ENCODE measurements around the gene DOK5.

DOK5 gene

DNA sequence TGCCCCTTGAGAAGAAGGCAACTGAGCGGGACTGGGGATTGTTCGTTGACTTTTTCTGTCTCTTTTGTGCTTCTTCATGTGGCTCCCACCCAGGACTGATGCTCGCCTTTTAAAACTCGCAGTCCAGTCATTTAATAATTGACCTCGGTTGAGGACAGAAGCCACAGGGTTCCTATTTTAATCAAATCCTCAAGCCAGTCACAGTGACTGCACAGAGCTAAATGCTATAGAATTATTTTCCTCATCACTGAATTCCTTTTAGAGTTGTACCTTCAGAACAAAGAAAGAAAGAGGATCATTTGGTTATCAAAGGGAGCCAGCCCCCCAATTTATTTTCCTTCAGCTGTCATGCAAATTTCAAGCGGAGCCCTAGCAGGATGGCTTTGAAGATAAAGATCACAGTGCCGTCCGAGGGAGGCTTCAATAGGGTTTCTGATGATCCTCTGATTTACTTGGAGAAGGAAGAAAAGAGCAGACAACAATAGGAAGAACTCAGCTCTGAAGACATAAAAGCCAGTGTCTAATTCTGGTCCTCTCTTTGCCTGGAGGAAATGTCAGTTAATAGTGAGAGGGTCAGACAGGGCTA lies 186.6 kb downstream of the DOK5 start:
- no peak overlapping the region for H3K4me3 ChIP-seq (ENCODE audit: extremely low read depth, insufficient read depth, low read length, poor library complexity, severe bottlenecking)
- 26% methylated on average over 6 to 7 of the region's 8 CpGs for WGBS, 2 experiments (ENCODE audit: insufficient coverage in 2 of 2)
- peaks cover 5% of the 10 kb centered on the region for H3K4me1 ChIP-seq (ENCODE audit: control insufficient read depth, insufficient read depth, low read length, poor library complexity, severe bottlenecking)
- H3K27ac ChIP-seq (ENCODE audit: low read depth, low read length, severe bottlenecking) = no peak overlapping the region
- no peaks in the 10 kb centered on the region for H3K36me3 ChIP-seq (ENCODE audit: control insufficient read depth, insufficient read depth, low read length)
- no peaks in the 10 kb centered on the region for H3K9me3 ChIP-seq (ENCODE audit: control insufficient read depth, low read length)

DNA sequence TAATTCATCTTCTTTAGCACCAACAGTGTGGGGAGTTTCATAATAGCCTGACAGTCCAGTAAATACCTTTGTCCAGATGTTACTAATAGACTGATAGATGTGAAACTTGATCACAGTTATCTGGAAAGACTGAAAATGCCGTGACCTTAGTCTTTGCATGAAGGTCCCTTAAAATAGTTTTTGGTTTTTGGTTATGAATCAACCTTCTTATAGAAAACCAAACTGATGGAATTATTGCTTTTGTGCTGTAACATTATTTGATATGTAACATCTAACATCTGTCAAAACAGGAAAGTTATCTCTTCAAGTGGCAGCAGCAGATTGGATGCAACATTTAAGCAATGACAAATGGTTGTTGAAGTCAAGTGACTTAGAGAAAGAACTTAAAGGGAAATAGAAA lies 190.4 kb downstream of the DOK5 start:
- H3K27ac ChIP-seq (ENCODE audit: low read depth, low read length, severe bottlenecking) = no peak overlapping the region
- H3K9me3 ChIP-seq (ENCODE audit: control insufficient read depth, low read length) = no peaks in the 10 kb centered on the region
- H3K4me1 ChIP-seq (ENCODE audit: control insufficient read depth, insufficient read depth, low read length, poor library complexity, severe bottlenecking) = peaks cover 5% of the 10 kb centered on the region
- H3K4me3 ChIP-seq (ENCODE audit: extremely low read depth, insufficient read depth, low read length, poor library complexity, severe bottlenecking) = no peak overlapping the region
- 100% methylated on average over 1 of the region's 1 CpG; no CpG with 5 or more reads in 1 of the 2 experiments for WGBS, 2 experiments (ENCODE audit: insufficient coverage in 2 of 2)
- no peaks in the 10 kb centered on the region for H3K36me3 ChIP-seq (ENCODE audit: control insufficient read depth, insufficient read depth, low read length)

DNA sequence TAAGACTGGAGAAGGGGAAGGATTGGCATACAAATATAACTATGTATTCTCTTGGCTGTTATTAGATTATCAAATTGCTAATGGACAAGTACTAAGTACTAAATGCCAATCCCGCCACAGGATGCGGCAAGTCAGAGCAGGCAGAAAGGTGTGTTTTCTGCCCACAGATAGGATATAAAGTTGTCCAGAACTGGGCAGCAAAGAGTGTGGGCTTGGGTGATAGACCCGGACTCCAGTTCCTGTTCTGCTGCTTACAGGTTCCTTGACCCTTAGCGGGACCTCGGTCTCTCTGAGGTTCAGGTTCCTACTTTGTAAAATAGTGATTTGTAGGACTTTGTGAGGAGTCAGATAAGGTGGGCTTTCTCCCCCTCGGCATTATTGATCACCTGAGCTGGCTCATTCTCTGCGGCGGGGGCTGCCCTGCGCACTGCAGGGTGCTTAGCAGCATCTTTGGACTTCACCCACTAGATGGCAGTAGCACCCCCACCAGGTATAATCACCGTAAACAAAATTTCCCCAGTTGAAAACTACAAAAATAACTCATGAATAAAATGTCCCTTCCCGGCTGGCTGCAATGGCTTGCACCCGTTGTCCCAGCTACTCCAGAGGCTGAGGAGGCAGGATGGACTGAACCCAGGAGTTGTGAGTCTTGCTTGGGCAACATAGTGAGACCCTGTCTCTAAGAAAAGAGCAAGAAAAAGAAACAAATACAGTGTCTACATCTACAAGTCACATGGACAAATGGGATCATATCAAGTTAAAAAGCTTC lies 193.1 kb downstream of the DOK5 start:
- H3K4me3 ChIP-seq (ENCODE audit: extremely low read depth, insufficient read depth, low read length, poor library complexity, severe bottlenecking) = no peak overlapping the region
- WGBS, 2 experiments (ENCODE audit: insufficient coverage in 2 of 2) = 55 to 69% methylated on average over 7 to 8 of the region's 12 CpGs

DNA sequence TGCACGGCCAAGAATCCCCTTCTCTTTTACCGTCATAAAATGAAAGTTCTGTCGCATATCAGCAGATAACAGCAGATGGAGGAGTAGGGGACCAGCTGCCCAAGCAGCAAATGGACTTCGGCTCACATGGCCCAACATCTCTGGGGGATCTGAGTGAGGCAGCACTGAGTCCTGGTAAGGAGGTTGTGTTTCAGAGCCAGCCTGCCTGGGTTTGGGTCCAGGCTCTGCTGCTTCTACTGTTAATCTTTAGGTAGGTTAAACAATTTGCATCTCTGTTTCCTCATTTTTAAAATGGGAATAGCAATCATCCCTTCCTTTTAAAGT lies 193.6 kb downstream of the DOK5 start:
- H3K27ac ChIP-seq (ENCODE audit: low read depth, low read length, severe bottlenecking) = no peak overlapping the region
- 89 to 95% methylated on average over 1 to 2 of the region's 4 CpGs for WGBS, 2 experiments (ENCODE audit: insufficient coverage in 2 of 2)
- no peak overlapping the region for H3K4me3 ChIP-seq (ENCODE audit: extremely low read depth, insufficient read depth, low read length, poor library complexity, severe bottlenecking)
- no peaks in the 10 kb centered on the region for H3K4me1 ChIP-seq (ENCODE audit: control insufficient read depth, insufficient read depth, low read length, poor library complexity, severe bottlenecking)
- no peaks in the 10 kb centered on the region for H3K9me3 ChIP-seq (ENCODE audit: control insufficient read depth, low read length)
- no peaks in the 10 kb centered on the region for H3K36me3 ChIP-seq (ENCODE audit: control insufficient read depth, insufficient read depth, low read length)

More for the DNA sequence above, 193.1 kb downstream of the DOK5 start:
- no peaks in the 10 kb centered on the region for H3K9me3 ChIP-seq (ENCODE audit: control insufficient read depth, low read length)
- no peaks in the 10 kb centered on the region for H3K4me1 ChIP-seq (ENCODE audit: control insufficient read depth, insufficient read depth, low read length, poor library complexity, severe bottlenecking)
- H3K27ac ChIP-seq (ENCODE audit: low read depth, low read length, severe bottlenecking) = no peak overlapping the region
- H3K36me3 ChIP-seq (ENCODE audit: control insufficient read depth, insufficient read depth, low read length) = no peaks in the 10 kb centered on the region

DNA sequence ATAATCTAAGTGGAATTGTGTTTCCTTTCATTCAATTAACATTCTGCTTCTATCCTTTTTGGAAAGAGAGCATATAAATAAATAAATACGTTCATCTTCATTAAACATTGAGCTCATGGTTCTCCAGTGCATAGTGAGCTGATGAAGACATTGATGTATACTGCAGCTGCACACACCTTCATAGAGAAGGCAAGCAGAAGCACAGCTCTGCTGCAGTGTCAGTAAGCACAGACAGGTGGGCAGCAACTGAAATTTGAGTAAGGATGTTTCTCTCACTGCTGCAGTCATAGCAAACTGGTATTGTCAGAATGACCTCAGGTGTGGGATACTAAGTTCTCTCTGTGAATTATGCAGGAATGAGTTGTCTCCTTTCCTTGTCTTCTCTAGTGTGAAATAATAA lies 202.9 kb downstream of the DOK5 start:
- Histone ChIP-seq H3K27ac (ENCODE audit: low read depth, low read length, severe bottlenecking) (no peak overlapping the region), H3K4me3 (ENCODE audit: extremely low read depth, insufficient read depth, low read length, poor library complexity, severe bottlenecking) (no peak overlapping the region), H3K36me3 (ENCODE audit: control insufficient read depth, insufficient read depth, low read length) (no peaks in the 10 kb centered on the region), H3K4me1 (ENCODE audit: control insufficient read depth, insufficient read depth, low read length, poor library complexity, severe bottlenecking) (no peaks in the 10 kb centered on the region), H3K9me3 (ENCODE audit: control insufficient read depth, low read length) (no peaks in the 10 kb centered on the region)
- no CpG with 5 or more reads among the region's 1 CpG for WGBS, 2 experiments (ENCODE audit: insufficient coverage in 2 of 2)

DNA sequence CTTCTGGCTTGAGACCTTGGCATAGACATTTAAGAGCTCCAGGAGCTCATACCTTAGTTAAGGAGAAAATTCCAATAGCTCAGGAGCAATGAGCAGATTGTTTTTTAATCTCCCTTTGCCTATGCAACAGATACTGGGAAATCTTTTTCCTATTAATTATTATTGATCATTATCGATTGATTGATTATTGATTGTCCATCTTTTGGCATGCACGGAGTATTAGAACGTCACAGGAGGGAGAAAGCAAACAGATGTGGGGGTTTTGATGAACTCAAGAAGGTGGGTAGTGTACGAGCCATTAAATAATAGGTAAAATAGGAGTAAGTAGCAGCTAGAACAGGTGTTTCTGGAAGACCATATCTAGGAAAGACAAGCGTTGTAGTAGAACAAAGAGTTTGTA lies 205.0 kb downstream of the DOK5 start:
- Histone ChIP-seq H3K36me3 (ENCODE audit: control insufficient read depth, insufficient read depth, low read length) (no peaks in the 10 kb centered on the region), H3K27ac (ENCODE audit: low read depth, low read length, severe bottlenecking) (no peak overlapping the region), H3K4me3 (ENCODE audit: extremely low read depth, insufficient read depth, low read length, poor library complexity, severe bottlenecking) (no peak overlapping the region), H3K4me1 (ENCODE audit: control insufficient read depth, insufficient read depth, low read length, poor library complexity, severe bottlenecking) (no peaks in the 10 kb centered on the region), H3K9me3 (ENCODE audit: control insufficient read depth, low read length) (no peaks in the 10 kb centered on the region)
- WGBS, 2 experiments (ENCODE audit: insufficient coverage in 2 of 2) = 30 to 47% methylated on average over 4 of the region's 5 CpGs

DNA sequence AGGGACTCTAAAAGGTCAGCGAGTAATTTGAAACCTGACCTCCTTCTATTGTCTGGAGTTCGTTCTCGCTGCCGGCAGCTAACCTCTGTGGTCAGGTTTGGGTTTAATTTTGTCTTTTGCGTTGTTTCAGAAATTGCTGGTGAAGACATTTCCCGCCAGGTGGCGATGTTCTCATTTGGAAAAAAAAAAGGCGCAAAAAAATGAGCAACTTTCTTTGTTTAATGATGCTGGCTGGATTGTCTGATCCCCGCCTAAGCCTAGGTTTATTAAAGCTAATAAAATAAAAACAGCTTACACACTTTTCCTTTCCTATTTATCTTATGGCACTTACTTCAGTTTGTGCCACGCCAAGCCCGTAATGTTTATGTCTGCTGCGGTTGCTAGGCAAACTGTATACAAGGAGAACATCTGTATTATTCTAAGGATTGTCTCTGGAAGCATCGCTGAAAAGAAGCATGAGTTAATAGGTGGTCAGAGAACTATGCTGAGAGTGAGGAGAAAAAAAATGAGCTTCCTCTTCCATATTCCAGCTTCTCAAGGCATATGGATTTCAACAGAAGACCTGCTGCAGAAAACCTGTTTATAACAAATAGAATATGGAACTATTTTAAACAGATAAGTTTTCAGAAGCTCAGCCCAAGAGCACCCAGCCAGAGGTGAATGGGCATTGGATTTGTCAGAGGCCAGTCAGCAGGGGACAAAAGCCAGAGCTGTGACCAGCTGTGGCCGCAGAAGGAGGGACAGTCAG lies 205.7 kb downstream of the DOK5 start:
- Histone ChIP-seq H3K27ac (ENCODE audit: low read depth, low read length, severe bottlenecking) (no peak overlapping the region), H3K9me3 (ENCODE audit: control insufficient read depth, low read length) (no peaks in the 10 kb centered on the region), H3K4me3 (ENCODE audit: extremely low read depth, insufficient read depth, low read length, poor library complexity, severe bottlenecking) (no peak overlapping the region), H3K4me1 (ENCODE audit: control insufficient read depth, insufficient read depth, low read length, poor library complexity, severe bottlenecking) (no peaks in the 10 kb centered on the region), H3K36me3 (ENCODE audit: control insufficient read depth, insufficient read depth, low read length) (no peaks in the 10 kb centered on the region)
- 33 to 44% methylated on average over 2 to 5 of the region's 14 CpGs for WGBS, 2 experiments (ENCODE audit: insufficient coverage in 2 of 2)

DNA sequence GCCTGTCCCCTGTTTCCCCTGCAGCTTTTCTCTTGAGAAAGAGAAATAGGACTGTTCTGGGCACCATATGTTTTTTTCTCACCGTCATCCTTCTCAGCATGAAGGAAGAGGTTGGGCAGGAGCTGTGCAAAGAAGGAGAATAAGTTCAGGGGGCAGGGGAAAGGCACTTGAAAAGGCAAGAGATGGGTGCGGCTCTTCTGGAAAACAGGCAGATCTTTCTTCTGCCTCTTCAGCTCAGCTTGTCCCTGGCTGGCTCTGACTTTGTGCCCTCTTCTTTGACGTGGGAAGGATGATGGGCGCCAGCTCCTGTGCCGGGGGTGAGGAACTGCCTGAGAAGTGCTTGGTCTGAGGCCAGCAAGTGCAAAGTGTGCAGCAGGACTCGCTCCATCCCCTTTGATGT lies 206.5 kb downstream of the DOK5 start:
- WGBS, 2 experiments (ENCODE audit: insufficient coverage in 2 of 2) = 63 to 77% methylated on average over 2 to 4 of the region's 6 CpGs
- Histone ChIP-seq H3K27ac (ENCODE audit: low read depth, low read length, severe bottlenecking) (no peak overlapping the region), H3K9me3 (ENCODE audit: control insufficient read depth, low read length) (no peaks in the 10 kb centered on the region), H3K4me3 (ENCODE audit: extremely low read depth, insufficient read depth, low read length, poor library complexity, severe bottlenecking) (no peak overlapping the region), H3K36me3 (ENCODE audit: control insufficient read depth, insufficient read depth, low read length) (no peaks in the 10 kb centered on the region), H3K4me1 (ENCODE audit: control insufficient read depth, insufficient read depth, low read length, poor library complexity, severe bottlenecking) (no peaks in the 10 kb centered on the region)

DNA sequence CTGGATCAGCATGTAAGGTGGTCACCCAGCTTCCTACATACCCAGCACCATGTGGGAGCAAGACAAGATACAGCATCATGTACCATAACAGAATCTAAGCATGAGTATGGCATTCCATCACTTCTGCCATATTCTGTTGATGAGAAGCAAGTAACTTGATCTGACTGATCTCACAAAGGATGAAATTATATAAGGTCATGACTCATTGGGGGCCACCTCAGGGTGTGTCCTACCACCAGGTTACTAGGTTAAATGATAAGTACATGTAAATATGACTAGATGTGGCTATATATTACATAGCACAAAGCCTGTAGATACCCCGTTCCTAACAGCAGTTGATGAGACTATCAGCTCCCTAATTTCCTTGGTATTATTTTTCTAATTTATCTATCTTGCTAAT lies 213.1 kb downstream of the DOK5 start:
- no peaks in the 10 kb centered on the region for H3K4me1 ChIP-seq (ENCODE audit: control insufficient read depth, insufficient read depth, low read length, poor library complexity, severe bottlenecking)
- no CpG with 5 or more reads among the region's 1 CpG for WGBS, 2 experiments (ENCODE audit: insufficient coverage in 2 of 2)

DNA sequence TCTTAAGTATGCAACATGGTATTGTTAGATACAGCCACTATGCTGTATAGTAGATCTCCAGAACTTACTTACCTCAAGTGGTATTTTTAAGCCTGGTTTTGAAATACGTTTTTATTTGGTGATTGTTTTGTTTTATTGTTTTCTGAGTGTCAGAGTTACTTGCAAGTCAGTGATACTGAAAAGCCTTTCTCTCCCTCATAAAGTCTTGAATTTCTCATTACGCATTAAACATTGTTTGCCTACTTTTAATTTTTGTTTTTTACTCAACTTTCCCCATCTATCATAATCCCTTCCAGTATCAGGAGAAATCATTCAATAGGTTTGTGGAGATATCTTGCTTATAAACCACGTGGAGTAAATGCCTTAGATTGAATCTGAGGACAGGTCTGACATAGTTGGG lies 214.9 kb downstream of the DOK5 start:
- Histone ChIP-seq H3K4me3 (ENCODE audit: extremely low read depth, insufficient read depth, low read length, poor library complexity, severe bottlenecking) (no peak overlapping the region), H3K9me3 (ENCODE audit: control insufficient read depth, low read length) (no peaks in the 10 kb centered on the region), H3K36me3 (ENCODE audit: control insufficient read depth, insufficient read depth, low read length) (no peaks in the 10 kb centered on the region), H3K27ac (ENCODE audit: low read depth, low read length, severe bottlenecking) (no peak overlapping the region), H3K4me1 (ENCODE audit: control insufficient read depth, insufficient read depth, low read length, poor library complexity, severe bottlenecking) (no peaks in the 10 kb centered on the region)
- WGBS, 2 experiments (ENCODE audit: insufficient coverage in 2 of 2) = 80% methylated on average over 1 of the region's 3 CpGs; no CpG with 5 or more reads in 1 of the 2 experiments

More for the DNA sequence above, 213.1 kb downstream of the DOK5 start:
- H3K36me3 ChIP-seq (ENCODE audit: control insufficient read depth, insufficient read depth, low read length) = no peaks in the 10 kb centered on the region
- H3K9me3 ChIP-seq (ENCODE audit: control insufficient read depth, low read length) = no peaks in the 10 kb centered on the region
- no peak overlapping the region for H3K4me3 ChIP-seq (ENCODE audit: extremely low read depth, insufficient read depth, low read length, poor library complexity, severe bottlenecking)
- no peak overlapping the region for H3K27ac ChIP-seq (ENCODE audit: low read depth, low read length, severe bottlenecking)

DNA sequence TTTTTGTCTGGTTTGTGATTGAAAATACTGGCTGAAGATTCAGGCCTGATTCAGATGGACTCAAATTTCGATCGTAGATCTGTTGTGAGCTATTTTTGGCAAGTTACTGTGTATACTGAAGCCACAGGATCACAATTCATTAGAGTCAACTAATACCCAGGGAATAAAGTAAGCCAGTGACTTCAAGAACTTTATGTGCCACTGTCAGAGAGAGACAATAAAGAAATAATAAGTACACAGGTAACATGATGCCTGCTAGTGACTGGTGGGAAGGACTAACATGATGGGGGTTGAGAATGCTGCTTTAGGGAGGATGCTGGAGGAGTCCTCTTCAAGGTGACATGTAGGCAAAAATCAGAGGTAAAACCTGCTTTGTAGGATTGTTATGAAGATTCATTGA lies 215.9 kb downstream of the DOK5 start:
- no peaks in the 10 kb centered on the region for H3K4me1 ChIP-seq (ENCODE audit: control insufficient read depth, insufficient read depth, low read length, poor library complexity, severe bottlenecking)
- no peaks in the 10 kb centered on the region for H3K36me3 ChIP-seq (ENCODE audit: control insufficient read depth, insufficient read depth, low read length)
- no peak overlapping the region for H3K27ac ChIP-seq (ENCODE audit: low read depth, low read length, severe bottlenecking)
- H3K9me3 ChIP-seq (ENCODE audit: control insufficient read depth, low read length) = no peaks in the 10 kb centered on the region
- no CpG with 5 or more reads among the region's 2 CpGs for WGBS, 2 experiments (ENCODE audit: insufficient coverage in 2 of 2)
- H3K4me3 ChIP-seq (ENCODE audit: extremely low read depth, insufficient read depth, low read length, poor library complexity, severe bottlenecking) = no peak overlapping the region
